ENCODE measurements around the gene CTNND2. TPM values are rescaled to one million over a fixed set of nuclear protein-coding genes. Genes with fewer than 3 reads are reported as not detected.

Gene CTNND2
- total and polyA plus RNA-seq, 4 donors = 0.30 to 2.2 (median 0.71) TPM

DNA sequence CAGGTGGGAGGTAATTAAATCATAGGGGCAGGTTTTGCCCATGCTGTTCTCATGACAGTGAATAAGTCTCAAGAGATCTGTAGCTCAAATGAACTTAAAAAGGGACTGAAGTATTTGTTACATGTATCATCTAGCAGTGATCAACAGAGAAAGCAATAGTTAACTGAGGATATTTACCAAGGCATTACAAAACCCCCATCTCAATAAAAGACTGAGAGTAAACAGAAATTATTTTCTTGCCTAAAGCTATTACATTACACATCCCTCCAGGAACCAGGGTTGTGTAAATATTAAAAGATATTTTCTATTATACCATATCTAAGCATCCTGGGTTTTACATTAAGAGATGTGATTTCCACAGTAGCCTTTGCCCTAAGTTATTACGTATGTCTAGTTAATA, 169.9 kb downstream of the CTNND2 start:
- H3K9me3 ChIP-seq (ENCODE audit: control insufficient read depth in 4 of 4, insufficient read depth in 3 of 4, low read length in 3 of 4) = no peaks in the 10 kb centered on the region
- no peak overlapping the region for H3K9ac ChIP-seq (ENCODE audit: insufficient read depth in 1 of 2, low read length in 2 of 2)
- H3K27me3 ChIP-seq (ENCODE audit: control insufficient read depth in 3 of 3, insufficient read depth in 3 of 3, low read length in 2 of 3) = no peaks in the 10 kb centered on the region
- no peak overlapping the region for H3K27ac ChIP-seq (ENCODE audit: low read depth in 1 of 2, low read length in 1 of 2)
- no peaks in the 10 kb centered on the region for H3K36me3 ChIP-seq (ENCODE audit: control insufficient read depth in 4 of 4, insufficient read depth in 4 of 4, low read length in 4 of 4)
- TF ChIP-seq, protein P1, sequence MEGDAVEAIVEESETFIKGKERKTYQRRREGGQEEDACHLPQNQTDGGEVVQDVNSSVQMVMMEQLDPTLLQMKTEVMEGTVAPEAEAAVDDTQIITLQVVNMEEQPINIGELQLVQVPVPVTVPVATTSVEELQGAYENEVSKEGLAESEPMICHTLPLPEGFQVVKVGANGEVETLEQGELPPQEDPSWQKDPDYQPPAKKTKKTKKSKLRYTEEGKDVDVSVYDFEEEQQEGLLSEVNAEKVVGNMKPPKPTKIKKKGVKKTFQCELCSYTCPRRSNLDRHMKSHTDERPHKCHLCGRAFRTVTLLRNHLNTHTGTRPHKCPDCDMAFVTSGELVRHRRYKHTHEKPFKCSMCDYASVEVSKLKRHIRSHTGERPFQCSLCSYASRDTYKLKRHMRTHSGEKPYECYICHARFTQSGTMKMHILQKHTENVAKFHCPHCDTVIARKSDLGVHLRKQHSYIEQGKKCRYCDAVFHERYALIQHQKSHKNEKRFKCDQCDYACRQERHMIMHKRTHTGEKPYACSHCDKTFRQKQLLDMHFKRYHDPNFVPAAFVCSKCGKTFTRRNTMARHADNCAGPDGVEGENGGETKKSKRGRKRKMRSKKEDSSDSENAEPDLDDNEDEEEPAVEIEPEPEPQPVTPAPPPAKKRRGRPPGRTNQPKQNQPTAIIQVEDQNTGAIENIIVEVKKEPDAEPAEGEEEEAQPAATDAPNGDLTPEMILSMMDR (IDR thresholded peaks at IDR 0.05; ENCODE audit: control extremely low read depth, extremely low read depth) = no peak
- 82 to 91% methylated on average over 1 of the region's 1 CpG for WGBS, 2 donors
- no peaks in the 10 kb centered on the region for H3K4me1 ChIP-seq (ENCODE audit: control insufficient read depth in 5 of 5, insufficient read depth in 5 of 5, low read length in 5 of 5)
- DNase-seq (no peak), ATAC-seq (ENCODE audit: insufficient read depth, low FRiP score) (no peak)
- no peak overlapping the region for H3K4me3 ChIP-seq

DNA sequence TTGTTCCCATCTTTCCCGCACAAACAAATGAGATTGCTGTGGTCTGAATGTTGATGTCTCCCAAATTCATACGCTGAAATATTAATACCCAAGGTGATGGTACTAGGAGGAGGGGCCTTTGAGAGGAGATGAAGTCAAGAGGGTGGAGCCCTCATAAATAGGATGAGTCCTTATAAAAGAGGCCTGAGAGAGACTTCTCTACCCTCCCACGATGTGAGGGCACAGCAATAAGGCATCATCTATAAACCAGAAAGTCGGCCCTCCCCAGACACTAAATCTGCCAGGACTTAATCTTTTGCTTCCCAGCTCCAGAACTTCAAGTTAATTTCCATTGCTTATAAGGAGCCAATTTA, 170.4 kb downstream of the CTNND2 start:
- no peak for DNase-seq
- no peaks in the 10 kb centered on the region for H3K36me3 ChIP-seq (ENCODE audit: control insufficient read depth in 4 of 4, insufficient read depth in 4 of 4, low read length in 4 of 4)
- TF ChIP-seq, protein P1 (IDR thresholded peaks at IDR 0.05; ENCODE audit: control extremely low read depth, extremely low read depth) = no peak
- H3K27ac ChIP-seq (ENCODE audit: low read depth in 1 of 2, low read length in 1 of 2) = no peak overlapping the region
- H3K27me3 ChIP-seq (ENCODE audit: control insufficient read depth in 3 of 3, insufficient read depth in 3 of 3, low read length in 2 of 3) = no peaks in the 10 kb centered on the region
- no peak for ATAC-seq (ENCODE audit: insufficient read depth, low FRiP score)
- H3K9ac ChIP-seq (ENCODE audit: insufficient read depth in 1 of 2, low read length in 2 of 2) = no peak overlapping the region
- 90 to 93% methylated on average over 4 of the region's 4 CpGs for WGBS, 2 donors
- H3K4me3 ChIP-seq = no peak overlapping the region
- H3K4me1 ChIP-seq (ENCODE audit: control insufficient read depth in 5 of 5, insufficient read depth in 5 of 5, low read length in 5 of 5) = no peaks in the 10 kb centered on the region
- H3K9me3 ChIP-seq (ENCODE audit: control insufficient read depth in 4 of 4, insufficient read depth in 3 of 4, low read length in 3 of 4) = no peaks in the 10 kb centered on the region

DNA sequence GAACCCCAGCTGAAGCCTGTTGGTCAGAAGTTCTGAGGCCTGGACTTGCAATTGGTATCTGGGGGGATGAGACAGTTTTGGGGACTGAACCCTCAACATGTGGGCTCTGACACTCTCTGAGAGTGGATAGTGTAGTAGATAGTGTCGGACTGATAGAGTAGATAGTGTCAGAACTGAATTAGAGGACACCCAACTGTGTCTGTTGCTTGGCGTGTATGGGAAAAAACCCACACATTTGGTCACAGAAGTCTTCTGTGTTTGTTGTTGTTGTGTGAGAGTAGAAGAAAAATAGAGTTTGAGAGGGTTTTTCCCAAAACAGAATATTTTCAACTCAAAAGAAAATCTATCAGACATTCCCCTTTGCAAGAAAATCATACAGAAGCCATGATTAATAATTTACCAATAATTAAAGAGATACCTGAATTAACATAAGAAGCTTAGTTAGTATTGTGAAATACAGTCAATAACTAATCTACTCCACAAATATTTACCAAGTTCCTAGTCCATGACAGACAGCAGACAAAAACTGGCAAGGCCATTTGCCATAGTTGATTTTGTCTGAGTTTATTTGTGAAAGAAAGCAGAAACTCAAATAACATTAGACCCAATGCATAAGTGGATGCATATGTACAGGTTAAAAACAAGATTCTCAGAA, 170.9 kb downstream of the CTNND2 start:
- no peak for ATAC-seq (ENCODE audit: insufficient read depth, low FRiP score)
- WGBS, 2 donors = 58 to 89% methylated on average over 2 of the region's 2 CpGs
- no peaks in the 10 kb centered on the region for H3K4me1 ChIP-seq (ENCODE audit: control insufficient read depth in 5 of 5, insufficient read depth in 5 of 5, low read length in 5 of 5)
- no peak overlapping the region for H3K4me3 ChIP-seq
- TF ChIP-seq, protein P1 (IDR thresholded peaks at IDR 0.05; ENCODE audit: control extremely low read depth, extremely low read depth) = no peak
- no peak overlapping the region for H3K9ac ChIP-seq (ENCODE audit: insufficient read depth in 1 of 2, low read length in 2 of 2)
- DNase-seq = no peak
- no peaks in the 10 kb centered on the region for H3K27me3 ChIP-seq (ENCODE audit: control insufficient read depth in 3 of 3, insufficient read depth in 3 of 3, low read length in 2 of 3)
- no peaks in the 10 kb centered on the region for H3K36me3 ChIP-seq (ENCODE audit: control insufficient read depth in 4 of 4, insufficient read depth in 4 of 4, low read length in 4 of 4)
- H3K27ac ChIP-seq (ENCODE audit: low read depth in 1 of 2, low read length in 1 of 2) = no peak overlapping the region
- no peaks in the 10 kb centered on the region for H3K9me3 ChIP-seq (ENCODE audit: control insufficient read depth in 4 of 4, insufficient read depth in 3 of 4, low read length in 3 of 4)

DNA sequence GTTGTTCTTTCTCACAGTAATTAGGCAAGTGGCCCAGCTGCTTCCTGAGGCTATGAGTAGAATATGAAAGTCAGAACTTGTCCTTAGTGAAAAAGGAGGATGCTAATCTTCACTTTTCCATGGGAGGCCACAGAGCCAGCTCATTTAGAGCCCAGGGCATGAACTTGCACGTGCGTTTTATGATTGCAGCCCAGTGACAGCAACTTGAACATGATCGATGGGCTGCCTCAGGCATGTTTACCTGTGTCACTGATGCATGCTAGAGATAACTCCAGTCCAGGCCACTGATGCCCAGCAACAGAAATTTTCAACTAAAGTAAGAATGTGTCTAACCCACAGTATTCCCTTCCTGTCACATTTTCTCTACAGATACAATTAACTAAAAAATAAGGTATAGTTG, 179.3 kb downstream of the CTNND2 start:
- TF ChIP-seq, protein P1 (IDR thresholded peaks at IDR 0.05; ENCODE audit: control extremely low read depth, extremely low read depth) = no peak
- no peak overlapping the region for H3K27ac ChIP-seq (ENCODE audit: low read depth in 1 of 2, low read length in 1 of 2)
- no peak overlapping the region for H3K4me3 ChIP-seq
- H3K27me3 ChIP-seq (ENCODE audit: control insufficient read depth in 3 of 3, insufficient read depth in 3 of 3, low read length in 2 of 3) = no peaks in the 10 kb centered on the region
- H3K9ac ChIP-seq (ENCODE audit: insufficient read depth in 1 of 2, low read length in 2 of 2) = no peak overlapping the region
- H3K9me3 ChIP-seq (ENCODE audit: control insufficient read depth in 4 of 4, insufficient read depth in 3 of 4, low read length in 3 of 4) = no peaks in the 10 kb centered on the region
- WGBS, 2 donors = 48 to 63% methylated on average over 3 of the region's 3 CpGs
- H3K4me1 ChIP-seq (ENCODE audit: control insufficient read depth in 5 of 5, insufficient read depth in 5 of 5, low read length in 5 of 5) = no peaks in the 10 kb centered on the region
- DNase-seq (no peak), ATAC-seq (ENCODE audit: insufficient read depth, low FRiP score) (no peak)
- H3K36me3 ChIP-seq (ENCODE audit: control insufficient read depth in 4 of 4, insufficient read depth in 4 of 4, low read length in 4 of 4) = no peaks in the 10 kb centered on the region
